ENCODE results near the gene ABR.
"Not testable (repeated sequence)": the region's sequence is repeated elsewhere in the genome, so short reads cannot be mapped to it uniquely, and the experiment has no call there.

ABR gene

GRCh38 chr17:1069847-1070246 lies 109.9 kb downstream of the ABR start:
- no peak for DNase-seq

GRCh38 chr17:1068356-1068755 lies 111.4 kb downstream of the ABR start:
- no peak for DNase-seq

DNA sequence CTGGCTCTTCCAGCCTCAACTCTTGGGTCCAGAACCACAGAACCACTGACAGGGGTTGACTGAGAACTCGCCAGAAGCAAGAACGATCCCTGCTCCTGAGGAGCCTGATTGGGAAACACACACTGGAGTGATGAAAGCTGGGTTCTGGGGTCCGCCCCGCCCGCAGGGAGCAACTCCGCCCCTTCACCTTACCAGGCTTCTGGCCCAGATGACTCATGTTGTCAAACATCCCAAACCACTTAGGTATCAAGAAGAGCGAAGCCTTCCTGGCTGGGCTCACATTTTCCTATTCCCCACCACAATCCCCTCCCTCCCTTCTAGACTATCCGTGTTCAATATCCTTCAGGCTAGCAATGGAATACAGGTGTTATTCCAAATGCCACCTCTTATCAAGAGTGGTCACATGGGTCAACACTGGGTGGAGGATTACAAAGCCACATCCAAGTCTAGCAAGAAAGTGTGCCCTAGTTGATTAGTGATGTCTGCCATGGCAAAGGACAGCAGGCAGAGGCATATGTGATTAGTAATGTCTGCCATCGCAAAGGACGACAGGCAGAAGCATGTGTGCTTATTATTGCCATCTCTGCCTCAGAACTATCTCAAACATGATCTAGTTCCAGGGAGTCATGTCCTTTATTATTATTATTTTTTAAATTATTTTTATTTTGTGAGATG lies 112.4 kb downstream of the ABR start:
- no peak for DNase-seq

DNA sequence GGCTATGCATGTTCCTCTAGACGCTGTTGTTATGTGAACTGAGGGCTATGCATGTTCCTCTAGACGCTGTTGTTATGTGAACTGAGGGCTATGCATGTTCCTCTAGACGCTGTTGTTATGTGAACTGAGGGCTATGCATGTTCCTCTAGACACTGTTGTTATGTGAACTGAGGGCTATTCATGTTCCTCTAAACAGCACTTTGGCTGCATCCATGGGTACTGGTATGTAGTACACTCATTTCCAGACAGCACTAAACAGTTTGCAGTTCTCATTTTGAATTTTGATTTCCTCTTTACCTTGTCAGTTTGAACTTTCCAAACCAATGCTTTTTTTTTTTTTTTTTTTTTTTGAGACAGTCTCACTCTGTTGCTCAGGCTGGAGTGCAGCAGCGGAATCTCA lies 114.4 kb downstream of the ABR start:
- DNase-seq, result not testable (repeated sequence)

DNA sequence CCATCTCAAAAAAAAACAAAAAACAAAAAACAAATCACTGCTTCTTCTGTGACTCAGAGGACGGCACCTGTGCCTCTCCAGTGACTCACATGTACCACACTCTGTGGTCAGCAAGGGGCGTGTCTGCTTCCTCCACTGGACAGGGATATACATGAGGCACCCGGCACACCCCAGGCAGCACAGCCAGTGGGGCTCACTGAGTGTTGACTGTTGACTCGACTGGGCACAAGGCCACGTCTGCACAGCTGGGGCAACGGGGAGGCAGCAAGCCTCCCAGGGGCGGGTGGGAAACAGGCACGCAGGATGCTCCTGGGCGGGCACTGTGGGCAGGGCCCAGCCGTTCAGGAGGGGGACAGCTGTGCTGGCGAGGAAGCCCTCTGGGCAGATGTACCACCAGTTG lies 118.8 kb downstream of the ABR start:
- DNase-seq, result no peak

DNA sequence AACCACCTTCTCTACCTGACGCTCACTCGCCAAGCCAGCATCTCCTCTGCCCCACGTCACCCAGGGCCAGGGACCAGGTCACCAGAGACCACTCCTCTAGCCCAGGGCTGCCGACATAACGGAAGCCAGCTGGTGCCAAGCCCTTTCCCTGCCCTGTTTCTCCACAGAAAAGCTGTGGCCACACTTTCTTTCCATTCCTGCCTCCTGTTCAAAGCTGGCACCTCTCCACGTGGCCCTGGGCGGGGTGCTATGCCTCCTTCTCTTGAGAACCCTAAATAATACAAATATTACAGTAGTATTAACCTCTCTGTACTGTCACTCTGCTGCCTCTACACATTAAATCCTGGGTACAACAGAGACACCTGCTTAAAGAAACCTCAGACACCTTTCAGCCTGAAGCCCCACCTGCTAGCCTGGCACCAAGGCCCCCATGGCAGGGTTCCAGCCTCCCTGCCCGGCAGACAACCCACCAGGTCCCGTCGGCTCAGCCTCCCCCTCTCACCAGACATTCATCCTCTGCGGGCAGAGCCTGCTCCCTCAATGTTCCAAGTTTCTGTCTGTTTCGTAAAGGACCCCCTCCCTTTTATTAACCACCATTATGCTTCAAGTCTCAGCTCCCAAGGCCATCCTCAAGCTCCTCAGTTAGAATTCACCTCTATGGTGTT lies 120.5 kb downstream of the ABR start:
- no peak for DNase-seq

DNA sequence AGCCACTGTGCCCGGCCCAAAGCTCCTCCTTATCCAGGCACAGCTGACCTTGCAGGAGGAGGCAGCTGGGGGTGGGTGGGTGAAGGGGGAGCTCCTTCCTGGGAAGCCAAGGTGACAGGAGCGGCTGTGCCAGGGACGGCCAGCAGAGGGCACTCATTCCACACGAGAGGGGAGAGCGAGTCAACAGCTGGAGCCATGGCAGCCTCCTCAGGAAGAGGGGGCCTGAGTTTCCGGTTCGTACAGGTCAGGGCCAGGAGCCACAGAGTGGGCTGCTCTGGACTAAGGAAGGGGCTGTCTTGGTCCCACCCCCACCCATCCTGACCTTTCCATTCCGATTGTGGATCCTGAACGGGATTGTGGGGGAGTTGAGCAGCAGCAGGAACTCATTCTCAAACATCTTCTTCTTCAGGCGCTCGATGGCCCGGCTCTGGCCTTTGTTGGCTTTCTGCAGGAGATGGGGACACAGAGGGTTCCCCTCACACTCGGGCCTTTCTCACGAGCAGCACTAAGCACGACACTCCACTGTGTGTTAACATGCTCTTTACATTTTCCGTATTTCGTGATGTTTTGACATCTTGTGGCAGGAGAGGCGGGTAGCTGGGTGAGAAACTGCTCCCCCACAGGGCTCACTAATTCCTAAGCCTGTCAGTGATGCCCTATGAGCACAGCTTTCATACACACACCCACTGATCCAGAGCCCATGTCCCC lies 121.2 kb downstream of the ABR start:
- peak; percentile 41 for DNase-seq

DNA sequence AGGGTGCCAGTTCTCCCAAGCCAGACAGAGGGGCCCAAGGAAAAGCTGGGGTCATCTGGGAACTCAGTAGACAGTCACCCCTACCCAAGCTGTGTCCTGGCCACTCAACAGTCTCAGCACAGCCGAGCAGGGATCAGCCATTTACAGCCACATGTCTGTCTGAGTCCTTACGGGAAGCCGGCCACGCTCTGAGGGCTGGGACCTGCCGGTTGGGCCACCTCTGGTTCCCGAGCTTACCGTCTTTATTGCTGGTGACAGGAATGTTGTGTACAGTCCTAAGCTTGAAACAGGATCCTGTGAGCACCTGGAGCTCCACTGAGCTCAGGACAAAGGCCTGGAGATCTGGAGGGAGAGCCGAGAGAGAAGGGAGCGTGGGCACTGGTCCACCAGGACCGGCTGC lies 123.0 kb downstream of the ABR start:
- no peak for DNase-seq

DNA sequence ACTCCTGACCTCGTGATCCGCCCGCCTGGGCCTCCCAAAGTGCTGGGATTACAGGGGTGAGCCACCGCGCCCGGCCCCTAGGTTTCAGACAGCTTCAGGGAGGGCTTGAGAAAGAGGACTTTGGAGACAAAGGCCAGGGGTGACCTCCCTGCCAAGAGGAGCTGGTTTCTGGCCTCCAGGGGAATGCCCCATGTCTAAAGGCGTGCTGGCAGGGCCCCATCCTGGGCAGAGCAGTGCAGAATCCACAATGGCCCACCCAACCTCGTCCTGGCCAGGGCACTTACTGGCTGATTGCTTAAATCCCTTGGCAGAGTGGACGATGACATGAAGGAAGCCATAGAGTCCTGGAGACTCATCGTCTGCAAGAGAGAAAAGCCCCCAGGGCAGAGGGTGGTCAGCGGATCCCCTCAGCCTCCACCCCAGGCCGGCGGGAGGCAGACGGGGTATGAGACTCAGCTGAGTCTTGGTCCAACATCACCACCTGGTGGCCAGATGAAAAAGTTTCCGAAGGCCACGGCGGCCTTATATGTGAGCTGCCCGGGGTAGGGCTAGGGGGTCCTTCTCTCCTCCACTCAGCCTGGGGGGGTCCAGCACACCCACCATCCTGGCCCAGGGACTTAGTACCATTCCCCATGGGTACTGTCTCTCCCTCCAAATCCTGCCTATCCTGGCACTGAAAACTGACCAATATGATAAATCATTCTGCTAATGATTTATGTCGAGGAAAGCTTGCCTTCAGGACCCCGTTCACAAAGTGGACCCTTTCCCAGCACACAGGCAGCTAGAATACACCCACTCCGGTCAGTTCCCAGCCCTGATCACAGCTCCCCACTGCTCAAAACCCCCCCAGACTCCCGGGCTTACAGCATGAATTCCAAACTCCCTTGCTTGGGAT lies 123.8 kb downstream of the ABR start:
- peak; percentile 32 for DNase-seq

DNA sequence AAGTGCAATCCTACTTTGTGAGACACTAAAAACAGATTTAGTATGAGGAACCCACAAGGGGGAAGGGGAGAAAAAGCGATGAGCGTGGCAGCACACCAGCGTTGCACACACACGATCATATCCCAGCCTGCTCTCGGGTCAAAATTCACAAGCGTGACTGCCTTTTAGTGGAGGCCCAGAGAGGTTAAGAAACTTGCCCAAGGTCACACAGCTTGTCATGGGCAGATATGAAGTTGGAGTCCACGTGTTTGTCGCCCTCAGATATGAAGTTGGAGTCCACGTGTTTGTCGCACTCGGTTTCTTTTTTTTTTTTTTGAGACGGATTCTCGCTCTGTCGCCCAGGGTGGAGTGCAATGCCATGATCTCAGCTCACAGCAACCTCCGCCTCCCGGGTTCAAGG lies 124.5 kb downstream of the ABR start:
- DNase-seq, result no peak

DNA sequence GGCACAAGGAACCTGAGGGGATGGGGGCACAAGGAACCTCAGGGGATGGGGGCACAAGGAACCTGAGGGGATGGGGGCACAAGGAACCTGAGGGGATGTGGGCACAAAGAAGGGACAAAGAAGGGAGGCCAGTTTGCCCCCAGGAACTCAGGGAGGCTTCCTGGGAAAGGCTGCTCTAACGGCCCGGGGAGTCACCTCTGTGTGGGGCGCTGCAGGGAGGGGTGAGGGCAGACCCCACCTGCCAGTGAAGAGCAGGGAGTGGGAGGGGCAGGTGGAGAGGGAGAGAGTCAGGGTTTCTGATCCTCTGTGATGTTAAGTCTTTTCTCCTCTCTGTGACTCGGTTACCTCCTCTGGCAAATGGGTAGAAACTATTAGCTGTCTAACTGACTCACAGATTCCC lies 125.1 kb downstream of the ABR start:
- DNase-seq, result no peak

- DNase-seq, result no peak
These were observed 126.0 kb downstream of the ABR start for GRCh38 chr17:1053661-1054360.

- no peak for DNase-seq
These were observed 128.5 kb downstream of the ABR start for GRCh38 chr17:1050996-1051925.

GRCh38 chr17:1050246-1050995 lies 129.4 kb downstream of the ABR start:
- no peak for DNase-seq

- DNase-seq, result no peak
These were observed 130.1 kb downstream of the ABR start for GRCh38 chr17:1049446-1050225.

DNA sequence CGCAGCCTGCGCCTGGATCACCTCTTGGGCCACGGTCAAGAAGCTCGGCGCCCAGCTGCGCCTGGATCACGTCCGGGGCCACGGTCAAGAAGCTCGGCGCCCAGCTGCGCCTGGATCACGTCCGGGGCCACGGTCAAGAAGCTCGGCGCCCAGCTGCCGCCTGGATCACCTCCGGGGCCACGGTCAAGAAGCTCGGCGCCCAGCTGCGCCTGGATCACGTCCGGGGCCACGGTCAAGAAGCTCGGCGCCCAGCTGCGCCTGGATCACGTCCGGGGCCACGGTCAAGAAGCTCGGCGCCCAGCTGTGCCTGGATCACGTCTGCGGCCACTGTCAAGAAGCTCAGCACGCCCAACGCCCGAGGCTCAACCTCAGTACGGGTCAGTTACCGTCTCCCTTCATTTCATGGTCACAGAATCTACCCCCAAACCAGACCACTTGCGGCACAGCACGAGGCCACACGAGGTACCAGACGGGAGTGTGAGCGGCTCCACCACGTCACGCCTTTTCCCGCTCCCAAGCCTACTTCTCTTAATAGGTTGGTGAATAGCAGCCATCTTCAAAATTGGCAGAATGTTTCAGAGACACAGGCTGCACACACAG lies 131.2 kb downstream of the ABR start:
- not testable (repeated sequence) for DNase-seq

GRCh38 chr17:1047879-1048470 lies 131.8 kb downstream of the ABR start:
- DNase-seq, result no peak

DNA sequence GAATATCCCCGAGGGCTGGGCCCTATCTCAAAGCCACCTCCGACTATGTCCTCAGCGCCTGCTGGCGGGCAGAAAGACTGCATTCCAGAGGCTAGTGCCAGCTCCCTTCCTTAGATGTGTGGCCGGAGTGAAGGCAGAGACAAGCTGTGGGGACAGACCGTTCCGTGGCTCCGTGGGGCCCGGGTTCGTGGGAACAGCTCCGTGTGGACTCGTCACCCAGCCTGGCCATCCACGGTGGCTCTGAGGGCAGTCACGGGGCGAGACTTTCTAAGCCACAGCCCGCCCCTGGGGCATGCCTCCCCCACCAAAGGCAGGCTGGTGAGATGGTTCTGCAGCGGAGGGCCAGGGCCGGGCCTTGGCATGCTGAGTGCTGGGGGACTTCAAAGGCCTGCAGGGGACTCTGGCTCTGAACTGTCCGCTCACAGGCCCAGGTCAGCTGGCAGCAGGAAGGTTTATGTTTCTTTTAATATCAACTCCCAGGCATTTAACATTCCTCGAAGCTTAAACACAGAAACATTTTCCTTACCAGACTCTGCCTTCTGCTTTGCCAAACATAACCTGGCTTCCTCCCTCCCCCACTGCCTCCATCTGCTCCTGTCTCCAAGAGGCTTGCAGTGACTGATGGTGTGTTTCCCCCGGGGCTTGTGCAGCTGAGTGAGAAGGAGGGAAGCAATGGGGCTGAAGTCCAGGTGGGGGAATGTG lies 132.5 kb downstream of the ABR start:
- no peak for DNase-seq

Measured in CD4-positive, alpha-beta T cell treated with Interleukin-21 for 1 hour (primary cell).